IPS-NIHi7 (cell line): ENCODE results near the gene RALGAPA1.
A peak's percentile ranks its signal among the peaks of the same experiment; 100 is the strongest.
"Not testable (repeated sequence)": the region's sequence is repeated elsewhere in the genome, so short reads cannot be mapped to it uniquely, and the experiment has no call there.

Experiments used
- DNase-seq: peaks from one replicate; pipeline ENCODE4 v3.0.0; 2012; ENCODE audit warnings: mixed read lengths; ENCODE audit errors: extremely low spot score

Gene RALGAPA1

DNA sequence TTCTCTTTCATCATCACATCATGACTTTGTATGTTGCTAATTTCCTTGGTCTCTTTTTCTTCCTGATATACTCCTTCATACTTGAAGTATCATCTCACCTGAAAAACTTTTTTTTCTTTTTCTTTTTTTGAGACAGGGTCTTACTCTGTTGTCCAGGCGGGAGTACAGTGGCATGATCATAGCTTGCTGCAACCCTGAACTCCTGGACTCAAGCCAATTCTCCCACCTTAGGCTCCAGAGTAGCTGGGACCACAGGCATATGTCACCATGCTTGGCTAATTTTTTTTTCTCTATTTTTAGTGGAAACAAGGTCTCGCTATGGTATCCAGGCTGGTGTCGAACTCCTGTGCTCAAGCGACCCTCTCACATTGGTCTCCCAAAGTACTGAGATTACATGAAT is 107.6 kb downstream of the RALGAPA1 start:
- no peak for DNase-seq

DNA sequence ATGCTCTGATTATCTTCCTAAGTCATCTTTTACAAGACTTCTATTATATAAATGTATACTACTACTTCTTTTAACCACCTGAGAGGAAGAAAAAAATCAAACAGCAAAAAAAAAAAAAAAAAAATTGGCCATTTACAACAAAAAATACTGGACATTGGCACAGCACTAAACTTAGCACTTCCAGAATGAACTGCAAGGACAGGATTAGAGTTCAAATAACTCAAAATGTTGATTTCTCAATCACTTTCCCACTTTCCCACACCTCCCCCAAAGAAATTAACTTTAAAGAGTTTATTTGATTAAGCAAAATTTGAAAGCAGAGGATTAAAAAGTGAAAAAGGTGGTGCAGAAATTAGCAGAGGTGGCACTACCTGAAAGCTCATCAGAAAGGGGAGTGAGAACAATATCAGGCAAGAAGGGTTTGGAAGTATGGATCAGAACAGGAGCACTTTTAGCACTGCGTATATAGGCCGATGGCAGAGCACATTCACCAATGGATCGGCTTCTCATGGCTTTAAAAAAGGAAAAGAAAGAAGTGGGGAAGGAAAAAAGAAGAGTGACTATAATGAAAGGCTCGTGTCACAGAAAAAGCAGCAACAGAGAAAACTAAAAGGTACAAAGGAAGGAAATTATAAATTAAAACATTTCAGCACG is 109.2 kb downstream of the RALGAPA1 start:
- no peak for DNase-seq

- DNase-seq = no peak
These were observed 112.5 kb downstream of the RALGAPA1 start for GRCh38 chr14:35696575-35696974.

DNA sequence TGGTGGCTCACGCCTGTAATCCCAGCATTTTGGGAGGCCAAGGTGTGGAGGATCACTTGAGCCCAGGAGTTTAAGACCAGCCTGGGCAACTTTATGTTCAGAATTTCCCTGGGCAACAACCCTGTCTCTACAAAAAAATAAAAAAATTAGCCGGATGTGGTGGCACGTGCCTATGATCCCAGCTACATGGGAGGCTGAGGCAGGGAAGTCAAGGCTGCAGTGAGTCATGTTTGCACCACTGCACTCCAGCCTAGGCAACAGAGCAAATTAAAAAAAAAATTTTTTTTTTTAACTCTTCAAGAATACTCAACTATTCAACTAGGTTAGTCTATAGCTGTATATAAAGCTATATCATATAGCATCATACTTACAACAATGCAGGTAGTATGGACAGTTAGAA is 113.0 kb downstream of the RALGAPA1 start:
- no peak for DNase-seq

- DNase-seq = no peak
These were observed 113.4 kb downstream of the RALGAPA1 start for GRCh38 chr14:35695647-35696046.

DNA sequence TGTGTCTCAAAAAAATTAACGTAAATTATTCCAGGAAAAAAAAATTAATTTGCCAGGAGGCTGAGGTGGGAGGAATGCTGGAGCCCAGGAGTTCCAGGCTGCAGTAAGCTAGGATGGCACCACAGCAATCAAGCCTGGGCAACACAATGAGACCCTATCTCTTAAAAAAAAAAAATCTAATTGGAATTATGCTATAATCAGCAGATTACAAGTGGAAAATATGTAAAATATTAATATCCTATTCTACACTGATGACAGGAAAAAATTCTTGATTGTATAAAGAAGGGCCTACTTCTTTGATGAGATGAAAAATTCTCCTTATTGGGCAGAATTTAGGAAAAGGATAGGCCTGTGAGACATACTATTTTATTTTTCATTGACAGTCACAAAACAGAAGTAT is 114.0 kb downstream of the RALGAPA1 start:
- no peak for DNase-seq

GRCh38 chr14:35689000-35689460 is 120.1 kb downstream of the RALGAPA1 start:
- no peak for DNase-seq

GRCh38 chr14:35688126-35688826 is 120.8 kb downstream of the RALGAPA1 start:
- no peak for DNase-seq

DNA sequence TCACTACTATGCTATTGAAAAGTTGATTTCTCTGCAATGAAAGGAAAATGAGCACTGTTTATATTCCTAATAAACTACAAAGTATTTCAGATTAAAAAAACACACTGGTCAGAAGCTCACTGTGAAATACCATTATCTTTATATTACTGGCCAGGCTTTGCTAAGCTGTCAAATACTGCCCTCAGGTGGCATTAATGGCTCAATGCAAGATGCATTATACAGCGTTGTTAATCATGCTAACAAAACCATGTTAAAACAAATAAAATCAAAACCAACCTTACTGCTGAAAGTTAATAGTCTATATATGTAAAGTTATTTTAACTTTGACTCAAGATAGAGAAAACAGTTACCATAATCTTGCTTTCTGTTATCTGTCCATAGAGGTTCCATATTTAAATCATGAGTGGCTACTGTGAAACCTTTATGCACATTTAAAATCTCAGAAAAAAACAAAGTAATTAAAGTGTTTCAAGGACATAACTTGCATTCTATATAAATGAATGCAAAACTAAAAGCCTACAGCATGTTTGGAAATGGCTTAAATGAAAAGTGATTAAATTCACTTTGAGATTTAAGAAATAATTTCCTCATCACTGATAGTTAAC is 121.7 kb downstream of the RALGAPA1 start:
- DNase-seq = peak; percentile 30

DNA sequence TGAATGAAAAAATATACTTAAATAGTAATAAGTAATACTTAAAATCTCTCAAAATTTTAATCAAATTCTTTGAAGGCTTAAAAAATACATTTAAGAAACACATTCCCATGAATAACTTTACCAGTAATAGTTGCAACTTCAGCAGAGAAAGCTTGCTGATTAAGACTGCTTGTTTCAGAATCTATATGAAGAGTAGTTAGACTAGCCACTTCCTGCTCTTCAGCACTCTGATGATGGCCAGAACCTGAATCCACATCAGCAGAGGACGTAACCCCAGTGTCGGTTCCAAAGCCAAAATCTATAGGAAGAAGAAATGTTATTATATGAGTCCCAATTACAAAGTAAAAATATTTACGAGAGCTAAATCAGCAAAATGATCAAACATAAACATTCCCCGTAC is 125.4 kb downstream of the RALGAPA1 start:
- DNase-seq = not testable (repeated sequence)

GRCh38 chr14:35682802-35683201 is 126.3 kb downstream of the RALGAPA1 start:
- DNase-seq = no peak

DNA sequence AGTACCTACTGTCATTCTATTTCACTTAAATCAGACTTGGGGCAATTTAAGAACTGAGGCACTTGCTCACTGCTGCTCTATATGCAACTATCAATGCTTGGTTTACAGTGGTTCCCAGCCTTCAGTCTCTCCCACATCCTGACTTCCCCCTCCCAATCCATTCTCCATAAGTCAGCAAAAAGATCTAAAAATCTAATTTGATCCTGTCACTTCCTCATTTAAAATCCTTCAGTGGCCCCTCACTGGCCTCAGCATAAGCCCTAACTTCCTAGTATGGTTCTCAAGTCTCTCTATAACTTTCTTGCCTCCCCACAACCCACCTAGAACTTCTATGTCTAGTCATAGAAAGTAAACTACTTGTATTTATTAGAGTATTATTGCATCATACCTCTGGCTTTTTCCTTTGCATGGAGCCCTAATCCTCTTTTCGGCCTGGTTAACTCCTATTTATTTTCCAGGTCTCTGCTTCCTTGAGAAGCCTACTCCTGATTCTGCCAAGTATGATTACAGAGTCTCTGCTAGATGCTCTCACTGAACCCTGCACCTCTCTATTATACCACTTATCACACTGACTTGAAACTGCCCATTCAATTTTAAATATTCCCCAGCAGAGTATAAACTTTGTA is 130.6 kb downstream of the RALGAPA1 start:
- DNase-seq = no peak

GRCh38 chr14:35669782-35670181 is 139.3 kb downstream of the RALGAPA1 start:
- DNase-seq = no peak

DNA sequence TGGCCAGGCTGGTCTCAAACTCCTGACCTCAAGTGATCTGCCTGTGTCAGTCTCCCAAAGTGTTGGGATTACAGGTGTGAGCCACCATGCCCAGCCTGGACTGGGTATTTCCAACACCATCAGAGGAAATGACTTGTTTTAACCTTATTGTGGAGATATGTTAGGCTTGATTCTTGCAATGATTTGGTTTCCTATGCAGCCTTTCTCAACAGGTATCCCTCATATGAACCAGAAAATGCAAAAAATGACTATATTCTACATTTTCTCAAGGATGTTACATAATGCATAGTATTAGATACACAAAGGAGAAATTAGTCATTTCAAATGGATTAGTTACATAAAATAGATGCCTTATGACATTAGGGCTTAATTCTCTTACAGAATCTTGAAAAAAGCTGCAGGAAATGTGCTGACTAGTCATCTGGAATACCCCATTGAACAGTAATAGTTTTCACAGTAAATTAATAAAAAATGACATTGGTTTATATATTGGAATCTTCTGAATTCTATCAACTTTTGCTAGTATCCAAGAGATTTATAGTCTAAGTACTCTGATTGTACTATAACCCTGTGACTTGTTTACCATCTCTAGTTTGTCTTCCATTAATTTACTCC is 142.6 kb downstream of the RALGAPA1 start:
- no peak for DNase-seq

DNA sequence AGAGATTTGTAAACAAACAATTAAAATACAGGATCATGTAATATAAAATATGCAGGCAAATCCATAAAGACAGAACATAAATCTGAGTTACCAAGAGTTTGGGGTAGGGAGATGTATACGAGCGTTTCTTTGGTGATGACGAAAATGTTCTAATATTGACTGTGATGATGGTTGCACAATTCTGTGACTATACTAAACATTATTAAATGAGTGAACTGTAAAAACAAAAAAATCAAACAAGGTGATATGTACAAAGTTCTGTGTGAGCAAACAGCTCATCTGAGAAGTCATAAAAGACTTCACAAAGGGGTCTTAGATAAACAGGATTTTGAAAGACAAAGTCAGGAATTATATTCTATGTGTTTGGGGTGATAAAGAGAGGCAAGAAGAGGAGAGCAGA is 147.2 kb downstream of the RALGAPA1 start:
- DNase-seq = no peak

DNA sequence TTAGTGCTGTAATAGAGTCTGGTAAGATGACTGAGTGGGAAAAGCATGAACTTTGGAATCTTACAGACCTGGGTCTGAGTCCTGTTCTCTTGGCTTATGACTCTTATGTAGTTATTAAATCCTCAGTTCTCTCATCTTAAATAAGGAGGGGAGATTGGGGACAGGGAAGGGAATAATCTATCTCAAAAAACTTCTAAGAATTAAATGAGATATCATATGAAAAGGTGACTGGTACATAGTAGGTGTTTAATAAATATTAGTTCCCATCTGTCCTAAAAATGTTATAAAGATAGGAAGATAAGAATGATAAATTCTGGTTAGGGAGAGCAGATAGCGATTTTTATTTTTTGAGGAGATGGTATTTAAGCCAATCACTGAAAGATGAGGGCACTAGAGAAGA is 156.1 kb downstream of the RALGAPA1 start:
- no peak for DNase-seq

DNA sequence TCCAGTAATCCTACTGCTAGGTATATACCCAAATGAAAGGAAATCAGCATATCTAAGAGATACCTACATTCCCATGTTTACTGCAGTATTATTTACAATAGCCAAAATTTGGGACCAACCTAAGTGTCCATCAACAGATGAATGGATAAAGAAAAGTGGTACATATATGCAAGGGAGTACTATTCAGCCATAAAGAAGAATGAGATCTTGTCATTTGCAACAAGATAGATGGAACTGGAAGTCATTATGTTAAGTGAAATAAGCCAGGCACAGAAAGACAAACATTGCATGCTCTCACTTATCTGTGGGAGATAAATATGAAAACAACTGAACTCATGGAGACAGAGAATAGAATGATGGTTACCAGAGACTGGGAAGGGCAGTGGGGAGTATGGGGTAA is 165.6 kb downstream of the RALGAPA1 start:
- DNase-seq = no peak

- DNase-seq = no peak
These were observed 171.2 kb downstream of the RALGAPA1 start for GRCh38 chr14:35637851-35638250.

DNA sequence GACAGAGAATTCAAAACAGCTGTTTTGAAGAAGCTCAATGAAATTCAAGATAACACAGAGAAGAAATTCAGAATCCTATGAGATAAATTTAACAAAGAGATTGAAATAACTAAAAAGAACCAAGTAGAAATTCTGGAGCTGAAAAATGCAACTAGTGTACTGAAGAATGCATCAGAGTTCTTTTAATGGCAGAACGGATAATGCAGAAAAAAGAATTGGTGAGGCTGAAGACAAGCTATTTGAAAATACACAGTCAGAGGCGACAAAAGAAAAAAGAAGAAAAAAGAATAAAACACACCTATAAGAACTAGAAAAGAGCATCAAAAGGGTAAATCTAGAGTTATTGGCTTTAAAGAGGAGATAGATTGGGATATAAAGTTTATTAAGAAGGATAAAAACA is 171.8 kb downstream of the RALGAPA1 start:
- DNase-seq = no peak

DNA sequence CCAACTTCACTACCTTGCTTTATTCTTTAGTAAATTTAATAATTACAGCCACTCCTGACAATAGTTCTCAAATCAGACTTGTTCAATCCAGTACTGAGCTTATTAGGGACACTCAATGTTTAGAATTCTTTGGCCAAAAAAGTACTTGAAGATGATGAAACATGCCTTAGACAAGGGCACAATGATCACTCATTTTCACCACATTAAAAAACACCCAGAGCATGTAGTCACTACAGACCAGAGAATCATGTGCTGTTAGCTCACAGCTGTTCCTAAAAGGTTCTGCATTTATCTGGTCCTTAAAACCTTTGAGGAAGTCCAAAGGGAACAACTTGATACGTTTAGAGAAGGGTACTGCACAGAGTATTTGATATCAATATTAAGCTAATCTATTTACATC is 176.4 kb downstream of the RALGAPA1 start:
- no peak for DNase-seq

GRCh38 chr14:35632271-35632670 is 176.8 kb downstream of the RALGAPA1 start:
- no peak for DNase-seq
